Measurements from ENCODE around the gene ODF2L. TPM values are rescaled to one million over a fixed set of nuclear protein-coding genes. Genes with fewer than 3 reads are reported as not detected.
"Not testable (repeated sequence)": the region's sequence is repeated elsewhere in the genome, so short reads cannot be mapped to it uniquely, and the experiment has no call there.

Gene ODF2L
- total and polyA plus RNA-seq, 2 experiments from 2014 or later = 32.4 to 58.9 TPM

DNA sequence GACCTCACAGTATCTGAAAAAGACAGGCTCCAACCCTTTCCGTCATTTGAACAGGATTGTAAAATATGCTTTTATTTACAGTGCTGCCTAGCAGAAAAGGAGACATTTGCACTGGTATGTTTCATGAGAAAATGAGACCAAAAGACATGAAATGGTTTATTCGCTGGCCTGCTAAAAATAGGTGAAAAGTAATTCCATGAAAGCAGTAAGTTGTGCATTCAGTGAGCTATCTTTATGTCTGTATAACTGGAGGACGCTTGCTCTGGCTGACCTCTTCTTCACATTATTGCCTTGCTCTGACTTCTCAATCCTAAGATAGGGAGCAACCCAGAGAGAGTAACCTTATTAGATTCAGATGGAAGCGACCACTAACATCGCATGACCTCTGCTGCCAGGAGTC lies 38.3 kb downstream of the ODF2L start:
- H3K4me1 ChIP-seq (ENCODE audit: insufficient read depth) = no peaks in the 10 kb centered on the region
- DNase-seq (ENCODE audit: low spot score) = no peak
- H3K9me3 ChIP-seq (ENCODE audit: low read depth) = no peaks in the 10 kb centered on the region
- peaks cover 3% of the 10 kb centered on the region for H3K36me3 ChIP-seq (replicated peaks; ENCODE audit: insufficient read depth, low read depth)
- no peaks in the 10 kb centered on the region for H3K79me2 ChIP-seq
- H3K4me3 ChIP-seq = no peak overlapping the region
- no peak overlapping the region for H3K27ac ChIP-seq
- no peak for TF ChIP-seq EZH2 (IDR thresholded peaks at IDR 0.05; ENCODE audit: borderline replicate concordance)
- TF ChIP-seq, protein P1, sequence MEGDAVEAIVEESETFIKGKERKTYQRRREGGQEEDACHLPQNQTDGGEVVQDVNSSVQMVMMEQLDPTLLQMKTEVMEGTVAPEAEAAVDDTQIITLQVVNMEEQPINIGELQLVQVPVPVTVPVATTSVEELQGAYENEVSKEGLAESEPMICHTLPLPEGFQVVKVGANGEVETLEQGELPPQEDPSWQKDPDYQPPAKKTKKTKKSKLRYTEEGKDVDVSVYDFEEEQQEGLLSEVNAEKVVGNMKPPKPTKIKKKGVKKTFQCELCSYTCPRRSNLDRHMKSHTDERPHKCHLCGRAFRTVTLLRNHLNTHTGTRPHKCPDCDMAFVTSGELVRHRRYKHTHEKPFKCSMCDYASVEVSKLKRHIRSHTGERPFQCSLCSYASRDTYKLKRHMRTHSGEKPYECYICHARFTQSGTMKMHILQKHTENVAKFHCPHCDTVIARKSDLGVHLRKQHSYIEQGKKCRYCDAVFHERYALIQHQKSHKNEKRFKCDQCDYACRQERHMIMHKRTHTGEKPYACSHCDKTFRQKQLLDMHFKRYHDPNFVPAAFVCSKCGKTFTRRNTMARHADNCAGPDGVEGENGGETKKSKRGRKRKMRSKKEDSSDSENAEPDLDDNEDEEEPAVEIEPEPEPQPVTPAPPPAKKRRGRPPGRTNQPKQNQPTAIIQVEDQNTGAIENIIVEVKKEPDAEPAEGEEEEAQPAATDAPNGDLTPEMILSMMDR (IDR thresholded peaks at IDR 0.05; ENCODE audit: poor library complexity) = no peak
- TF ChIP-seq EZH2phosphoT487 (IDR thresholded peaks at IDR 0.05; ENCODE audit: low read depth, severe bottlenecking, unreplicated experiment) = no peak
- H2AFZ ChIP-seq = no peak overlapping the region
- H3K9me2 ChIP-seq (replicated peaks; ENCODE audit: insufficient read depth) = no peaks in the 10 kb centered on the region
- H3K4me2 ChIP-seq = no peak overlapping the region
- WGBS (ENCODE audit: low lambda C conversion rate, missing lambda C conversion rate) = 89% methylated on average over 5 of the region's 5 CpGs
- H3K27me3 ChIP-seq = no peaks in the 10 kb centered on the region
- H4K20me1 ChIP-seq (ENCODE audit: insufficient read depth, poor library complexity, severe bottlenecking) = no peaks in the 10 kb centered on the region

DNA sequence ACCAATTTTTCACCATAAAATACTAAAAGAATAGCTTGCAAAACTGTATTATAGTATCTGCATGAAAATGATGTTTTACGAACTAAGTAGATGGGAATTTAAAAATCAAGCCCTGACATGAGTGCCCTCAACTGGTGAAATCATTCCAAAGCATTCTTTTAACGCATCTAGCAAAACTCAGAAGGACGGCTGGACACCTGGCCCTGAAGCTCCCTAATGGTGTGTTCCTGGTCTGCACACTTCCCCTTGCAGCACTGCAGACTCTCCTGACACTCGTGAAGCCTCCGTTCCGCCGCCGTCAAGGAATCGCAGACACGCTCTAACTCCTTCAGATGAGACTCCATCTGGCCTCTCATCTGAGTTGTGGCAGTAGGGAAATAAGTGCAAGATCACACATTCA lies 39.9 kb downstream of the ODF2L start:
- DNase-seq (ENCODE audit: low spot score) = no peak
- H3K9me2 ChIP-seq (replicated peaks; ENCODE audit: insufficient read depth) = no peaks in the 10 kb centered on the region
- no peak overlapping the region for H2AFZ ChIP-seq

DNA sequence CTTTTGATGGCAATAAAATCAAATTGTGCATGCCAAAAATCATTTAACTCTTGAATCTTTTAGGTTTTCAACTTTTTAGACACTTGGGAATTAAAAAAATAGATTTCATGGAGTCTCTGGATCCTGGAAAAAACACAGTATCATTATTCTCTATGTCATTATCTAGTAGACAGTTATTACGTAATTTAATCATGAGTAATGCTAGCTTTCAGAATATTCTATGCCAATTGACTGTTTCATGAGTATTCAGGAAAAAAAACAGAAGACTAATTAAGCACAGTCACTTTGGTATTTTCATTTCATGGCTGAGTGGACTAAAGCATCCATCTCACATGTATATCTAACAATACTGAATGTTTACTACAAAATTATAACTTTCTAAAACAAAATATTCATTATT lies 44.0 kb downstream of the ODF2L start:
- no peaks in the 10 kb centered on the region for H3K9me2 ChIP-seq (replicated peaks; ENCODE audit: insufficient read depth)
- no peak overlapping the region for H3K4me2 ChIP-seq
- H2AFZ ChIP-seq = no peak overlapping the region
- H4K20me1 ChIP-seq (ENCODE audit: insufficient read depth, poor library complexity, severe bottlenecking) = no peaks in the 10 kb centered on the region
- DNase-seq (ENCODE audit: low spot score) = no peak
- H3K36me3 ChIP-seq (replicated peaks; ENCODE audit: insufficient read depth, low read depth) = peaks cover 3% of the 10 kb centered on the region
- no peaks in the 10 kb centered on the region for H3K4me1 ChIP-seq (ENCODE audit: insufficient read depth)
- H3K79me2 ChIP-seq = no peaks in the 10 kb centered on the region
- no peaks in the 10 kb centered on the region for H3K27me3 ChIP-seq
- no peak overlapping the region for H3K27ac ChIP-seq
- H3K4me3 ChIP-seq = no peak overlapping the region
- no peaks in the 10 kb centered on the region for H3K9me3 ChIP-seq (ENCODE audit: low read depth)
- TF ChIP-seq, protein P1 (IDR thresholded peaks at IDR 0.05; ENCODE audit: poor library complexity) = no peak
- TF ChIP-seq EZH2phosphoT487 (IDR thresholded peaks at IDR 0.05; ENCODE audit: low read depth, severe bottlenecking, unreplicated experiment) (no peak), EZH2 (IDR thresholded peaks at IDR 0.05; ENCODE audit: borderline replicate concordance) (no peak)
- WGBS (ENCODE audit: low lambda C conversion rate, missing lambda C conversion rate) = 100% methylated on average over 1 of the region's 1 CpG

More for the DNA sequence above, 39.9 kb downstream of the ODF2L start:
- Histone ChIP-seq H4K20me1 (ENCODE audit: insufficient read depth, poor library complexity, severe bottlenecking) (no peaks in the 10 kb centered on the region), H3K27me3 (no peaks in the 10 kb centered on the region), H3K36me3 (replicated peaks; ENCODE audit: insufficient read depth, low read depth) (peaks cover 3% of the 10 kb centered on the region), H3K4me3 (no peak overlapping the region), H3K4me2 (no peak overlapping the region), H3K9me3 (ENCODE audit: low read depth) (no peaks in the 10 kb centered on the region), H3K27ac (no peak overlapping the region), H3K4me1 (ENCODE audit: insufficient read depth) (no peaks in the 10 kb centered on the region), H3K79me2 (no peaks in the 10 kb centered on the region)
- WGBS (ENCODE audit: low lambda C conversion rate, missing lambda C conversion rate) = 85% methylated on average over 10 of the region's 10 CpGs
- no peak for TF ChIP-seq EZH2phosphoT487 (IDR thresholded peaks at IDR 0.05; ENCODE audit: low read depth, severe bottlenecking, unreplicated experiment)
- TF ChIP-seq, protein P1 (IDR thresholded peaks at IDR 0.05; ENCODE audit: poor library complexity) = peak; percentile 44

DNA sequence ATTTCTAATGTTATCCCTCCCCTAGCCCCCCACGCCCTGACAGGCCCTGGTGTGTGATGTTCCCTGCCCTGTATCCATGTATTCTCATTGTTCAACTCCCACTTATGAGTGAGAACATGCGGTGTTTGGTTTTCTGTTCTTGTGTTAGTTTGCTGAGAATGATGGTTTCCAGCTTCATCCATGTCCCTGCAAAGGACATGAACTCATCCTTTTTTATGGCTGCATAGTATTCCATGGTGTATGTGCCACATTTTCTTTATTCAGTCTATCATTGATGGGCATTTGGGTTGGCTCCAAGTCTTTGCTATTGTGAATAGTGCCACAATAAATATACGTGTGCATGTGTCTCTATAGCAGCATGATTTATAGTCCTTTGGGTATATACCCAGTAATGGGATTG lies 45.9 kb downstream of the ODF2L start:
- not testable (repeated sequence) for DNase-seq (ENCODE audit: low spot score); H3K27ac ChIP-seq; H3K9me2 ChIP-seq (replicated peaks; ENCODE audit: insufficient read depth); H3K4me1 ChIP-seq (ENCODE audit: insufficient read depth); H3K9me3 ChIP-seq (ENCODE audit: low read depth); H3K4me2 ChIP-seq; H2AFZ ChIP-seq; H3K36me3 ChIP-seq (replicated peaks; ENCODE audit: insufficient read depth, low read depth); H3K79me2 ChIP-seq; H3K27me3 ChIP-seq; H3K4me3 ChIP-seq; H4K20me1 ChIP-seq (ENCODE audit: insufficient read depth, poor library complexity, severe bottlenecking)
- 96% methylated on average over 3 of the region's 3 CpGs for WGBS (ENCODE audit: low lambda C conversion rate, missing lambda C conversion rate)
